GM12872 (cell line): ENCODE measurements around the gene OR2A5.

Experiments
- CTCF ChIP-seq: IDR thresholded peaks from 3 replicates; pipeline ENCODE4 v1.5.1; 2011; ENCODE audit warnings: low read depth, mild to moderate bottlenecking, low read length, moderate library complexity; ENCODE audit not compliant: insufficient read depth

Gene OR2A5

GRCh38 chr7:144048648-144049047 is at the start of gene OR2A5:
TSS of gene OR2A5 (plus strand) at chr7:144048948. CDS start at chr7:144050402, 1,454 bp downstream.
- no peak for TF ChIP-seq CTCF

- TF ChIP-seq CTCF, result no peak
Measured at GRCh38 chr7:144000020-144000419, 48.7 kb upstream of the OR2A5 start, which contains the start of gene OR6B1. TSS of gene OR6B1 (plus strand) at chr7:144000320. CDS start at chr7:144003997, 3,677 bp downstream.

- no peak for TF ChIP-seq CTCF
Measured at GRCh38 chr7:144001543-144001942, 47.2 kb upstream of the OR2A5 start.

- no peak for TF ChIP-seq CTCF
Measured at GRCh38 chr7:144004703-144005102, 44.0 kb upstream of the OR2A5 start.

GRCh38 chr7:144006029-144006691 is 42.6 kb upstream of the OR2A5 start:
- no peak for TF ChIP-seq CTCF

- TF ChIP-seq CTCF, result no peak
Measured at GRCh38 chr7:144006692-144007042, 42.1 kb upstream of the OR2A5 start.

- TF ChIP-seq CTCF, result no peak
Measured at GRCh38 chr7:144009361-144009760, 39.4 kb upstream of the OR2A5 start.
